Central memory CD4-positive, alpha-beta T cell (primary cell): Measurements from ENCODE around the gene MALT1.

Experiments used
- DNase-seq: peaks from one replicate; pipeline ENCODE4 v3.0.0; 2022

Gene MALT1

GRCh38 chr18:58653814-58654509 is 17.3 kb upstream of the MALT1 start:
- no peak for DNase-seq

- no peak for DNase-seq
Observed at GRCh38 chr18:58654896-58655614, 16.2 kb upstream of the MALT1 start.

GRCh38 chr18:58657081-58657480 is 14.2 kb upstream of the MALT1 start:
- DNase-seq: no peak

- no peak for DNase-seq
Observed at GRCh38 chr18:58657494-58657893, 13.8 kb upstream of the MALT1 start.

GRCh38 chr18:58659691-58660090 is 11.6 kb upstream of the MALT1 start:
- DNase-seq: no peak

GRCh38 chr18:58660915-58661314 is 10.3 kb upstream of the MALT1 start:
- DNase-seq: no peak

- no peak for DNase-seq
Observed at GRCh38 chr18:58661423-58661822, 9.8 kb upstream of the MALT1 start.

GRCh38 chr18:58662118-58662517 is 9.1 kb upstream of the MALT1 start:
- DNase-seq: no peak

GRCh38 chr18:58666176-58666575 is 5.1 kb upstream of the MALT1 start:
- DNase-seq: no peak

GRCh38 chr18:58668211-58668610 is 3.1 kb upstream of the MALT1 start:
- no peak for DNase-seq

- DNase-seq: no peak
Observed at GRCh38 chr18:58668897-58669296, 2.4 kb upstream of the MALT1 start.

- no peak for DNase-seq
Observed at GRCh38 chr18:58669731-58670378, 1.4 kb upstream of the MALT1 start.

GRCh38 chr18:58670404-58671110 is 708 bp upstream of the MALT1 start:
- DNase-seq: no peak

- no peak for DNase-seq
Observed at GRCh38 chr18:58671632-58672564, 633 bp downstream of the MALT1 start.

- no peak for DNase-seq
Observed at GRCh38 chr18:58674159-58674558, 2.9 kb downstream of the MALT1 start.

- DNase-seq: no peak
Observed at GRCh38 chr18:58674863-58675472, 3.7 kb downstream of the MALT1 start.

GRCh38 chr18:58676270-58676669 is 5.0 kb downstream of the MALT1 start:
- DNase-seq: no peak

GRCh38 chr18:58682429-58683069 is 11.3 kb downstream of the MALT1 start:
- DNase-seq: no peak

- peak; percentile 90 for DNase-seq
Observed at GRCh38 chr18:58687871-58688308, 16.6 kb downstream of the MALT1 start.

GRCh38 chr18:58690259-58690658 is 19.0 kb downstream of the MALT1 start:
- DNase-seq: no peak

- DNase-seq: no peak
Observed at GRCh38 chr18:58691256-58691655, 20.0 kb downstream of the MALT1 start.
